22Rv1 (cell line): ENCODE results near the gene HEBP2.
A peak's percentile ranks its signal among the peaks of the same experiment; 100 is the strongest.

Experiments
- H3K27ac ChIP-seq: fragments of 450-650 bp; 2 replicates; pipeline ENCODE4 v1.5.1; 2017
- ZFX ChIP-seq: fragments of 450-650 bp; IDR thresholded peaks from 2 replicates; pipeline ENCODE4 v1.6.1; 2017; ENCODE audit warnings: antibody characterized with exemption, borderline replicate concordance
- TF ChIP-seq, protein P1 (sequence below): fragments of 450-650 bp; IDR thresholded peaks from 2 replicates; pipeline ENCODE4 v1.5.1; 2017; ENCODE audit warnings: mild to moderate bottlenecking

HEBP2 gene

DNA sequence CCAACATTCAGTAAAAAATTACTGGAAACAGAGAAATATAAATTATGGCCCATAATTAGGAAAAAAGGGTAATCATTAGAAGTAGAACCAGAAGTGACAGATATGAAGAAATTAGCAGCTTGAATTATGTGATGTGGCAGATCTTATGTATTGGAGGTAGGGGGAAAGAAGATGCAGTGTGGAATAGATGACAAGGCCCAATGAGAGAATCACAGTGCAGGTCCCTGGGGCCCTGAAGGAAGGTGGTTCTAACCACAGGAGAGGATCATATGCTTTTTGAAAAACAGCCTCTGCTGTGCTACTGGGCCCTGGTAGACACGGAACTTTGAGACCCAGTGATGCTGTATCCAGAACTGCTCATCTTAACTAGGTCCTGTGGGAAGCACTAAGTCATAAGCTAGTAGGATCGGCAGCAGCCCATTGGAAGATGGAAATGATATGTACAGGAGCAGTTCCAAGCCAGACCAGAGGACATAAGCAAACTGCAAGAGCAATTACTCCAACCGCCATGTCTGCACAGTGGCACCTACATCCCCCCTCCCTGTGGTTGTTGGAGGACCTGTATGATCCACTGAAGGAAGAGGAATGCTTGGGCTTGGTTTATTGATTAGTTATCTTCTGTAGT lies 14.2 kb downstream of the HEBP2 start:
- H3K27ac ChIP-seq, result peak overlapping the region; percentile 2; the same call in 1 of the 2 replicates
- TF ChIP-seq ZFX, result no peak
- TF ChIP-seq, protein P1, sequence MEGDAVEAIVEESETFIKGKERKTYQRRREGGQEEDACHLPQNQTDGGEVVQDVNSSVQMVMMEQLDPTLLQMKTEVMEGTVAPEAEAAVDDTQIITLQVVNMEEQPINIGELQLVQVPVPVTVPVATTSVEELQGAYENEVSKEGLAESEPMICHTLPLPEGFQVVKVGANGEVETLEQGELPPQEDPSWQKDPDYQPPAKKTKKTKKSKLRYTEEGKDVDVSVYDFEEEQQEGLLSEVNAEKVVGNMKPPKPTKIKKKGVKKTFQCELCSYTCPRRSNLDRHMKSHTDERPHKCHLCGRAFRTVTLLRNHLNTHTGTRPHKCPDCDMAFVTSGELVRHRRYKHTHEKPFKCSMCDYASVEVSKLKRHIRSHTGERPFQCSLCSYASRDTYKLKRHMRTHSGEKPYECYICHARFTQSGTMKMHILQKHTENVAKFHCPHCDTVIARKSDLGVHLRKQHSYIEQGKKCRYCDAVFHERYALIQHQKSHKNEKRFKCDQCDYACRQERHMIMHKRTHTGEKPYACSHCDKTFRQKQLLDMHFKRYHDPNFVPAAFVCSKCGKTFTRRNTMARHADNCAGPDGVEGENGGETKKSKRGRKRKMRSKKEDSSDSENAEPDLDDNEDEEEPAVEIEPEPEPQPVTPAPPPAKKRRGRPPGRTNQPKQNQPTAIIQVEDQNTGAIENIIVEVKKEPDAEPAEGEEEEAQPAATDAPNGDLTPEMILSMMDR, result no peak

DNA sequence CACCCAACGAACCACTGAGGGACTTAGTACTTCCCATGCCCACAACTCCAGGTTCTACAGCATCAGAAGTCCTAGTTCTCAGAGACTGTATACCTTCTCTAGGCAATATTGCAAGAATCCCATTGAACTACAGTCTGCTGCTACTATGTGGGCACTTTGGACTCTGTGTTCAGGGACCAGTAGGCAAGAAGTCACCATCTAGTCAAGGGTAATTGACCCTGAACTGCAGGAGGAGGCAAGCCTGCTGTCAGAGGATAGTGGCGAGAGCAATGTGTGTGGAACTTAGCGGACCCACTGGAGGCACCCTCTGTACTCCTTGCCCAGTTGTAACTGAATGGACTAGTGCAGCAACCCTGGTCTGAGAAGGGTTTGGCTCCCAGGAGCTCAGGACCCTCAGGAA lies 15.7 kb downstream of the HEBP2 start:
- no peak for TF ChIP-seq ZFX
- TF ChIP-seq, protein P1, result no peak
- peak overlapping the region; percentile 38 for H3K27ac ChIP-seq

DNA sequence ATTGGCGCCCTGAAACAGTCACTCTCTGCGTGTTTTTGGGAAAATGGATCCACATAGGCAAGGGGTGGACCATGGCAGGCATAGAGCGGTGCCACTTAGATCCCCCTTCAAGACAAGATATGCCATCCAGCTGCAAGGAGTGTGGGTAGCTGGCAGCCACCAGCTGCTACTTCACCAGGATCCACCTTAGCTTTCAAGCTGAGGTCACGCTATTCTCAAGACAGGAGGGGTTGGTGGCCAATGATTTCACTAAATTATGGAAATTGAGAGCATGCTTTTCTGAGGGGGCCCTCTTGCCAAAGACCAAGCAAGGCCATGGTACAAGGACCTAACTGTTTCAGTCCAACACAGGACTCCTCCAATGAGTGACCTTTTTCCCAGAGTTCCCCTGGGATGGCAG lies 16.3 kb downstream of the HEBP2 start:
- peak overlapping the region; percentile 38 for H3K27ac ChIP-seq
- TF ChIP-seq, protein P1, result no peak
- no peak for TF ChIP-seq ZFX

DNA sequence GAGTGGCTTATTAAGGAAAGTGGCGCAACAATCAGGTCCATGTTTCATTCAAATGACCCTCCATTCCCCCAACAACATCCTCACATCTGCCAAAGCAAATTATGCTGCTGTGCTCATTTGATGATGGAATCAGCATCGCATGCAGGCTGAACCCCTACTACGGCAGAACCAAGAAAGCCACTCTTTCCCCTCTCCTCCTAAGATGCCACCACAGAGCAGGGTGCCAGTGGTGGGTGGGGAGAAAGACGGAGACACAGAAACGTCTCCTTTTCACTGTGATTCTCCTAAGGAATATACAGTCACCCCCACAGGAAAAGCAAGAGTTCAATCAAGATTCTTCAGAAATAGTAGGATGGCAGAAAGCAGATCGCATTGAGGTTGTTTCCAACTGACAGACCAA lies 17.1 kb downstream of the HEBP2 start:
- TF ChIP-seq, protein P1, result no peak
- TF ChIP-seq ZFX, result no peak
- peak overlapping the region; percentile 38 for H3K27ac ChIP-seq

DNA sequence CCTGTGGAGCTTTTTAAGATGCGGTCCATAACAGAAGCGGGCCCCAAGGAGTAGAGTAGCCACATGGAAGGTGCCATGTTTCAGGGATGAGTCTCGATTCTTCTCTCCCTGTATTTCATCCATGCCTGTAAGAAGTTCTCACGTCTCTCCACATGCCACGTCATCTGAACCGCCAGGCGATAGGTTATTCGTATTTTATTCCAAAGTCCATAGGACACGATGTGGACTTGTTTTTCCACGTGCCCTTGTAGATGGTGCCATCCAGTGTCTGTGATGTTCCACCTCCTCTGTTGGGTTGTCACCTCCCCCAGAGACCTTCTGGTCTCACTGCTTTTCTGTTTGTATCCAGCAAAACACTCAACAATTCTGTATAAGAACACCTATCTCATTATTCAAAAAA lies 17.6 kb downstream of the HEBP2 start:
- TF ChIP-seq, protein P1, result no peak
- no peak for TF ChIP-seq ZFX
- peak overlapping the region; percentile 38; the same call in 1 of the 2 replicates for H3K27ac ChIP-seq

DNA sequence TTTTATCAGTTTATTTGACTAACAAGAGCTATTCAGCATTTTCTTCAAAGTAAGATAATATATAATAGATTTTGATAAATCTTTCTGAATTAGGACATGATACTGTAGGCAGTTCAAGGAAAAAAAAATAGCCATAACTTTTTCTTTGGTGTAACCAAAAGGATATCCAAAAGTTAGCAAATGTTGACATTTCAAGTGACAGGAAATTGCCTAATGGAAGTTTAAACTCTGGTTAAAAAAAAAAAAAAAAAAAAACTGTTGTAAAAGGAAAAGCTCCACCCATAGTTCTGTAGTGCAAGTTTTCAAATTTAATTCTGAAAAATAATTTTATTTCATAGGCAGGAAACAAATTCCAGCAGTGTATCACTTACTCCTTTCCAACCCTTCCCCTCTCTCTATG lies 18.8 kb downstream of the HEBP2 start:
- no peak for TF ChIP-seq ZFX
- TF ChIP-seq, protein P1, result no peak
- peak overlapping the region; percentile 12; the same call in 1 of the 2 replicates for H3K27ac ChIP-seq

DNA sequence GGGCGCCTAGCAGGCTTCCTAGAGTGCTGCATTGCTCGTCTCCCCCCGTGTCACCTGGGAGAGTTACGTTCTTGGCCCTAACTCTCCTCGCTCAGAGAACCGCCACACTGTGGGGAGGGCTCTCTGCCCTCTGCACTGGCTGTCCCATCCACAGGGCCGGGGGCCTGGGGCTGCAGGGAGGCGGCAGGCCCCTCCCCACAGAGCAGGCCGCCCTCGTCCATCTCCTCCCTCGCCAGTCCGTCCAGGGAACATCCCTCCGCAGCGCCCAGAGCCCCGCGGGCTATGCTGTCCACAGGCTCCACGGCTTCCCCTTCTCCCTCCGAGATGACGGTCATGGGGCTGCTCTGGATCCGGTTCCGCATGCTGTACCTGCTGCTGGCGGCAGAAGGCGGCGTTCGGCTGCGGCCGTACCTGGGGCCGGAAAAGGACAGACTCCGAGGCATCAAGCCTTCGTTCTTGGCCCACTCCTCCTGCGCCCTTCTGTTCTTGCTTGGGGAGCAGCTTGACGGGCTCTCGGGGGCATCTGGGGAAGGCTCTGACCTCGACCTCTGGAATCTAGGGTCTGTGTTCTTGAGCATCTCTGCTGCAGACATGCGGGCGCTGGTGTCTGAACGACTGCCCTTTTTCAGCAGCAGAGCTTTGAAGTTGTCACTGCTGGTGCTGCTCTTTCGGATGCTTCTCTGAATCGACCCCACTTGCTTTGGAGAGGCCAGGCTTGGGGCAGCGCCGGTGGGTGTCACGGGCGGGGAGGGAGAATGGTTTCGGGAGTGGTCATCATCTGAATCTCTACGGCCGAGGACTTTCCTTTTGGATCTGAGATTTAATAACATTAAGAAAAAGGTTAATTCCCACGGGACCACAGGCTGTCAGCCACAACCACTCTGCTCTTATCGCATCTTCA lies 20.2 kb downstream of the HEBP2 start:
- no peak for TF ChIP-seq ZFX
- TF ChIP-seq, protein P1, result no peak
- H3K27ac ChIP-seq, result no peak overlapping the region

DNA sequence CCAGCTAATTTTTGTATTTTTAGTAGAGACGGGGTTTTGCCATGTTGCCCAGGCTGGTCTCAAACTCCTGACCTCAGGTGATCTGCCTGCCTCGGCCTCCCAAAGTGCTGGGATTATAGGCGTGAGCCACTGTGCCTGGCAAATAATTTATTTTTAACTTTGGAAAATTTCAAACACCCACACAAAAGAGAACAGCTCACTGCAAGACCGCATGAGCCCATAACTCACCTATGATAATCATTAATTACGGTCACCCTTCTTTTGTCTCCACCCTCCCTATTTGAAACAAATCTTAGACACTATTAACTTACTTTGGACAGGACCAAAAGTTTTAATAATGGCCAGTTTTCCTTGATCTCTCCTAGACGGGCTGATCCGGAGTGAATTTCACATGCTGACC lies 21.2 kb downstream of the HEBP2 start:
- H3K27ac ChIP-seq, result 0 out of 2 replicates have a peak overlapping the region, but pooled peaks have one; percentile 8
